Measurements from ENCODE around the gene SNAI1.
A peak's percentile ranks its signal among the peaks of the same experiment; 100 is the strongest.

SNAI1 gene

DNA sequence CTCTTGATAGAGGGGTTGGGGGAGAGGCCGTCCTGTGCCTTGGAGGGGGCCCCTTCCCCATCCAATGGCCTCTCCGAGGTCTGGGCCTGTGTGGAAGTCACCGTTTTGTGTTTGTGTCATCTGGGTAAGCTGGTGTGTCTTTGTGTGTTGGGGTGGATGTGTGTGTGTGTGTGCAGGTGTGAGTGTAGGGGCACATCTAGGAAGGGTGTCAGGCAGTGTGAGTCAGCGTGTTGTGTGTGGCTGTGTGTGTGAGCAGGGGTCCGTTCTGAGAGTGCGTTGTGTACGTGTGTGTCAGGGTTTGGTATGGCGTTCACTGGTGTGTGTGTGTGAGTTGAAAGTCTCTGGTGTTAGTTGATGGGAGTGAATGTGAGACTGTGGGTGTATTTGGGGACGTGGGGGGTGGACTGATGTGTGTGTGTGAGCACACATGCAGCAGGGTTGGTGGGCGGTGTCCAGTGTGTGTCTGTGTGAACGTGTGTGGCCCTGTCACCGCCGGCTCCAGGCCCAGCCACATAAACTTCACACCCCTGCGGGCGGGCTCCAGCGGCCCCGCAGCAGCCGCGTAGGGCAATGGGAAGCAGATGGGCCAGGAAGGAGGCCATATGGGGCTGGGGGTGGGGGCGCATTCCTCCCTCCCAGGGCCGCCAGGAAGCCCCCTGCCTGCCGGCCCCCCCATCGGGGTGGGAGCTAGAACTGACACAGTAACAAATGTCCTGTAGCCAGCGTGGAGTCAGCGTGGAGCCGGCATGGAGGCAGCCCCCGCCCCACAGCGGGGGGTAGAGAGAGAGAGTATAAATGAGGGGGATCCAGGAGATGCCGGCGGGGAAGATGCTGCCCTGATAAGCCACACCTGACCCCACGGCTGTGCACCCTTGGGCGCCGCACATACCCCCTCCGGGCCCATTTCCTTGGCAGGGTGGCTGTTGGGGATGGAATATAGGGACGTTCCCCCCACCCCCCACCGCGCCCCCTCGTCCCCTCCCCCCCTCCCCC is 32.1 kb downstream of the SNAI1 start:
- no peak for DNase-seq

DNA sequence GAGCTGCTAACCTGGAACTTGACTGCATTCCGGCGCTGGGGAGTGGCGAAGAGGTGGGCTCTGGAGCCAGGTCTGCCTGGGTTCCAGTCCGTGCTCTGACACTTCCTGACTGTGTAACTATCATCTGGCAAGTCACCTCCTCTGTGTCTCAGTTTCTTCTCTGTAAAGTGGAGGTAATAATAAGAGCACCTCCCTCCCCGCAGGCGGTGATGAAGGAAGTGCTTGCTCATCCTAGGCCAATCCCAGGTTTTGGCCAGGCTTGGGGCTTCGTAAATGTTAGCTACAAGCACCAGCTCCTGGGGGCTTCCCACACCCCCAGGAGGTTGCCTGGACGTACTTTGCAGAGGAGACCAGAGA is 32.8 kb downstream of the SNAI1 start:
- no peak for DNase-seq

DNA sequence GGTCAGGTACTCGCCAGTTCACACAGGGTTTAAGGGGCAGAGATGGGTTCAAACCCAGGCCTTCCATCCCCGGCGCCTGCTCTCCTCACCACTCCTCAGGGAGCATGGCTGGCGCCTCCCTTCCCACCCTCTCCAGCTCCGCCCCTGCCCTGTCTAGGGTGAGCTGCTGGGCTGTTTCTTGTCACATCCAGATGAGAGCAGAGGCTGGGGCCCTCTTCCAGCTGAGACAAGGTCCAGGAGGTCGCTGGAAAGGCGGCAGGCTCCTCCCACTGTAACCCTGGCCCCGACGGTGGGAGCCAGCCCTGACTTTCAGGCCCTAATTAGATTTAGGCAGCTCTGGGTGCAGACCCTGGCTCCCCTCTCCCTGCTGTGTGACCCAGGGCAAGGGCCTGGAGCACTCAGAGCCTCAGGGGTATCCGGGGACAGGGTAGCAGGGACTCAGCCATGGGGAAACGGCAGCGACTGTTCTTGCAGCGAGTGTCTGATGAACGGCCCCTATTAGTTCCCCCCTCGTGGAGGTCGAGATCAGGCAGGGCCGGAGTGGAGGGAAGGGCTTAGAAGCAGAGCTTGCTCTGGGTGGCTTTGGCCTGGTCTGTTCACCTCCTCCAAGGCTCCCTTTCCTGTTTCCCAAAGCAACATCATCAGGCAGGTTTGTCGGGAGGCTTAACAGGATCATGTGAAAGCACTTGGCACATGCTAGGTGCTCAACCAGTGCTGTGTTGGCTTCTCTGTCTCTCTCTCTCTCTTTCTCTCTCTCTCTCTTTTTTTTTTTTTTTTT is 33.4 kb downstream of the SNAI1 start:
- no peak for DNase-seq

DNA sequence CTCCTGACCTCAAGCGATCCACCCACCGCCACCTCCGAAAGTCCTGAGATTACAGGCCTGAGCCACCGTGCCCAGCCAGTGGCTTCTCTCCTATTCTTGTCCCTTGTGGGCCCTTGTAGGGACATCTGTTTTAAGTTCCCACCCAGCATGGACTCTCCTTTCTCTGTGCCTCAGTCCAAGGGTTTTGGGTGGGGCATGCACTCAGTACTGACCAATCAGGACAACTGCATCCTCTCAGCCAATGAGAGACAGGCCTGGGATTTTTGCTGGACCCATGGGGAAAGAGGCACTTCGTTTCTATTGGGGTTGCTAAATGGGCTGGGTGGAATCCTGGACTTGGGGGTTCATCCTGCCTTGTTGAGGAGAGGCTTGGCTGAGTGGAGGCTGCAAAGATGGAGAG is 34.4 kb downstream of the SNAI1 start:
- no peak for DNase-seq

DNA sequence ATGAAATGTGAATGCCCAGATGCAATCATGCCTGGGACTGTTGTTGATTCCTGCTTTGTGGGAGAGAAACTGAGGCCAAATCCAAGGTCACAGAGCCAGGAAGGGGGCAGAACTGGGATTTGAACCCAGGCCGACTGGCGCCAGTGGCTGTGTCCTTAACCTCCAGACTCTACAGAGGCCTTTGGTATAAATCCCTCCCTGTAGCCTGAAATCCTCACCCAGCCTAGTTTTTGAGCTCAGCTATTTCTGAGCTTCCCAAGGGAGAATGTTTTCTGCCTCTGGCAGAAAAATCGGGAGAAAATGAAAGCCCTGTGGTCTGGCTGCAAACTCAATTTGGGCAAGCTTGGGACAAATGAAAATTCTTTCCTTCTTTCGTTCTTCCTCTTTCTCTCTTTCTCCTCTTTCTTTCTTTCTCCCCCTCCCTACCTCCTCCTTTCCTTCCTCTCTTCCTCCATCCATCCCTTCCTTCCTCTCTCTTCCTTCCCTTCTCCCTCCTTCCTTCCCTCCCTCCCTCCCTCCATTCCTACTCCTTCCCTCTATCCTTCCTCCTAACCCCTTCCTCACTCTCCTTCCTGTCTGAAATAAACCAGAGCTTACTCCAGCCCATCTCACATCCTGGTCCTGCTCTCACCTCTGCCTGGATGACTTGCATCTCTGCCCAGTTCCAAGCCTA is 34.9 kb downstream of the SNAI1 start:
- DNase-seq: no peak

DNA sequence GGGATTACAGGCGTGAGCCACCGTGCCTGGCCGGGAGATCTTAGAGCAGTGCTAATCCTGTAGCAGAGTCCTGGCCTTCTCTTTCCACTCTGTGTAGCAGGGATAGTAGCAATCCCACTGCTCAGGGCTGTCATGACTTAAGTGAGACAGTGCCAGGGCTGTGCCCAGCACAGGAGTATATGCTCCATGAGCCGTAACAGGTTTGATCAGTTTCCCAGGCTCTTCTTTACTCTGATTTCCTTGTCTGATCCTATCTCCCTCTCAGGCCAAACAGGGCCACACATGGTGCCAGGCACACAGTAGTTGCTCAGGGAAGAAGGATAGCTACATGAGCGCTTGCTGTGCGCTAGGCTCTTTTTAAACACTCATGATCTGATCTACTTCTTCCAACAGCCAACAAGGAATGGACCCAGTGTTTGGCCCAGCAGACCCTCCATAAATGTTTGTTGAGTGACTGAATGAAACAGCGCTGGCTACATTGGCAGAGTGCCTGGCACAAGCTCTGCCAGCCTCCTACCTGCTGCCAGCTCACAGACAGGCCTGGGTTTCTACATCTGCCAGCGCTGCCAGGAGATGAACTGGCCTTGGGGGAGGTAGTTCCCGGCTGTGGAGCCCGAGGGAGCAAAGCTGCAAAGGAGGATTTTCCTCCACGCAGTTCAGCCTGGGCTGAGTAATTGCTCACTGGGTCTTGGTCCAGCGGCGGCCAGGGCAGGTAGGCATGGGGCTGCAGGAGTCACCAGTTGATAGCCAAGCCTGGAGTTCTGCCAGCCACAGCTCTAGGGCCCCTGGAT is 36.9 kb downstream of the SNAI1 start:
- no peak for DNase-seq

DNA sequence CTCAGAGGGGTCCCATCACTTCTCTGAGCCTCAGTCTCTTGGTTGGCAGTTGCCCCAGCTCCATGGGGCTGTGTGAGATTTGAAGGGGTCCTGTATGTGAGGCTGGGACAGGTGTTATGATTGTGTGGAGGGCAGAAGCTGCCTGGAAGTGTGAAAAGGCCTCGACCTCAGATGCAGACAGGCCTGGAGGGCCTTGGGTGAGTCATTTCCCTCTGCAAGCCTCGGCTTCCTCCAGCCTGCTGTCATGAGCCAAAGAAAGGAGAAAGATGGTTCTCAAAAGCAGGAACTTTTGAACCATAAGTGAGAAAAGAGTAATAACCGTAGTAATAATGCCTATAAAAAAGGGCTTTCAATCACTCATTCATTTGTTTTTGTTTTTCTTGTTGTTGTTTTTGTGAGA is 37.5 kb downstream of the SNAI1 start:
- peak; percentile 79 for DNase-seq

DNA sequence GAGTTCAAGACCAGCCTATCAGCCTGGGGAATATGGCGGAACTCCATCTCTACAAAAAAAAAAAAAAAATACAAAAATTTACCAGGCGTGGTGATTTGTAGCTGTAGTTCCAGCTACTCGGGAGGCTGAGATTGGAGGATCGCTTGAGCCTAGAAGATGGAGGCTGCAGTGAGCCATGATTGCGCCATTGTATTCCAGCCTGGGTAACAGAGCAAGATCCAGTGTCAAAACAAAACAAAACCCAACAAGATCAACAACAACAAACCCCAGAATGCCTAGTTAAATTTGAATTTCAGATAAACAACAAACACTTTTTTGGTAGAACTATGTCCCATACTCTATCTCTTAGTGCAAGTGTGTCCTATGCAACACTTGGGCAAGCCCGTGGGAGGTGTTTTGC is 39.9 kb downstream of the SNAI1 start:
- DNase-seq: no peak

DNA sequence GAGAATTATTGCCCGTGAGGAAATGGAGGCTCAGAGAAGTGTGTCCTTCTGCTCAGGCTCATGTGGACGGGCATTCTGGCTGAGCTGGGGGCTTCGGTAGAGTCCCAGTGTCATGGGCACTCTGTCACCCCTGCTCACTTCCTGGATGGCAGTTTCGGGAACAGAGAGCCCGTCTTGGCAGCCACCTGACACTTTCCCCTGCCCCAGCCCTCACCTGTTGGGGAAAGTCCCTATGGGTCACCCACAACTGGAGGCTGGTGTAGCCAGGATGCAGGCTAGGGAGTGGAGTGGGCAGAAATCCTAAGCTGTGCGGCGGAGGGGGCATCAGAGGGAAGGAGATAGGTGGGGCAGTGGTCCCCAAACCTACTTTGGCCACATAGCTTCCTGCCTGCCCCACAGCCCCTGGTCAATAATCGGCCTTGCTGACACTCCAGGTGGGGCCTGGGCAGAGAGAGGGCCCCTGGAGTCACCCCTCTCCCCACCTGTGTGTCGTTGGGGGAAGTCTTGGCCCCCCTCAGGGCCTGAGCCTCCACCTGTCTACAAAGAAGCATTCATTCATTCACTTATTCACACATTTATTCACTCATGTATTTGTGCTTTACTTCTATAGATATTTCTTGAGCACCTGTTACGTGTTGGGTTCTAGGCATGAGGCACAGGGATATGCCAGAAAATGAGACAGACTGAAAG is 40.5 kb downstream of the SNAI1 start:
- DNase-seq: no peak

DNA sequence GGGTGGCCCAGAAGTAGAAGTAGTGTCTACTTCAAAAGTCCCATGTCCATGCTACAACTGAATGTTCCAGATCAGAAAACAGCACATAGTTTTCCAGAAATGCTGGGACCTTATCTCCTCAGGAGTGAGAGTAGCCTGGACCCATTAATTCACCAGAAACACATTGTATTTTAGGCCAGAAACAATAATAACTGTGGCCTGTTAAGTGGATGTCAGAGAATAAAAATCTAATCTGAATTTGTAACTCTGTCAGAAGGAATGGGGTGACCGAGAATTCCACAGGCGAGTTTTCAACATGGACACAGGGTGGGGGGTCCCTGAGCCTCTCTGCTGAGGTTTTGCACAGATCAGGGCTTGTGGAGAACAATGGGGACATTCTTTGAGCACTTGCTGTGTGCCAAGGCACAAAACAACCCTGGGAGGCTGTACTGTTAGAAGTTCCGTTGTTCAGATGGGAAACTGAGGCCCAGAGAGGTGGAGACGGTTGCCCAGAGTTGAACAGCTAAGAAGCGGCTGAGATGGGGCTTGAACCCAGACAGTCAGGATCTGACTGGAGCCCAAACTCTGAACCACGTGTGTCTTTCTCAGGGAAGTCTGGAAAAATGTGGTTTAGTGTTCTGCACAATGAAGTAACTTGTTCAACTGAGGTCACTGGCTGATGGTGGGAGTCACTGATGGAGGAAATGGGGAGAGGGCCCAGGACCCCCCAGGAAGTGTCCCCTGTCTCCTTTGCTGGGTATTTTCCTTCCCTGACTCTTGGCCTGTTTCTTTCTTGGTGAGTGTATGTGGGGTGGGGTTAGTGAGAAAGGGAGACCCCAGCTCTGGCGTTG is 44.2 kb downstream of the SNAI1 start:
- DNase-seq: no peak

DNA sequence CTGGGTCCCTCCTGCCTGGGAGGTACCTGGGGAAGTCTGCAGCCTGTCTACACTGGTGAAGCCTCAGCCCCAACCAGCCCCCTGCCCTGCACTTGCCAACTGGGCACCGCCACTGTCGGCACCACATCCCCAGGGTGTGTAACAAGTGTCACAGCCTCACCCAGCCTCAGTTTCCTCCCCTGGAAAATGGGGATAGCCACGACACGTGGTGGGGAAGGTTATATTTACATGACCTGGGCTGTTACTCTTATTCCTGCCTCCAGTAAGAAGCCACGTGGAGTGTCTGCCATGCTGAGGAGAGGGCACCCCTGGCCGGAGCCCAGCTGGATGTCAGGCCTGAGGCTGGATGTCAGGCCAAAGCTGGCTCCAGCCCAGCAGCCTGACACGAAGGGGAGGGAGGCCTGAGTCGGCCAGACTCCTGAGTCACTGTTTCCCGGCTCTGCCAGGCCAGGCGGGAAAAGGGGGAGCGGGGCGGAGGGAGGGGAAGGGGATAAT is 44.9 kb downstream of the SNAI1 start:
- DNase-seq: peak; percentile 50

DNA sequence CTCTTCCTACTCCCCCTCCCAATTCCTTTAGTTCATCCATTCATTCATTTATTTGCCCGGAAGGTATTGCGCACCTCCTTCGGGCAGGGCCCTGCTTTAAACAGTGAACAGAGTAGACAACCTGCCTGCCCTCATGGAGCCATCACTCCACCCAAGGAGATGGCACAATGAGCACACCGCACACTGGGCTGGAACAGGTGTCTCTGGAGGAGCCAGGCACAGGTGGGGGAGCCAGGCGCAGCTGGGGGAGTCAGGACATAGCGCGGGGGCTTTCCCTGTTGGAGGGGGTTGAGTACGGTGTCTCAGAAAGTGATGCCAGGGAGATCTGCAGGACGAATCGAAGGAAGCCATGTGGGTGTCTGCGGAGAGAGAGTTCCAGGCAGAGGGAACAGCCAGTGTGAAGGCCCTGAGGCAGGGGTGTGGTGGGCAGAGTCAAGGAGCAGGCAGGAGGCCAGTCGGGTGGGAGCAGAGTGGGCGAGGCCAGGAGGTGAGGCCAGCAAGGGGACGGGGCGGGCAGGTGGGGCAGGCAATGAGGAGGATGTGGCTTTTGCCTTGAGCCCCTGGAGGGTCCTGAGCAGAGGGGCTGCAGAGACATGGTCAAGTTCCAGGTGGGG is 46.4 kb downstream of the SNAI1 start:
- no peak for DNase-seq

DNA sequence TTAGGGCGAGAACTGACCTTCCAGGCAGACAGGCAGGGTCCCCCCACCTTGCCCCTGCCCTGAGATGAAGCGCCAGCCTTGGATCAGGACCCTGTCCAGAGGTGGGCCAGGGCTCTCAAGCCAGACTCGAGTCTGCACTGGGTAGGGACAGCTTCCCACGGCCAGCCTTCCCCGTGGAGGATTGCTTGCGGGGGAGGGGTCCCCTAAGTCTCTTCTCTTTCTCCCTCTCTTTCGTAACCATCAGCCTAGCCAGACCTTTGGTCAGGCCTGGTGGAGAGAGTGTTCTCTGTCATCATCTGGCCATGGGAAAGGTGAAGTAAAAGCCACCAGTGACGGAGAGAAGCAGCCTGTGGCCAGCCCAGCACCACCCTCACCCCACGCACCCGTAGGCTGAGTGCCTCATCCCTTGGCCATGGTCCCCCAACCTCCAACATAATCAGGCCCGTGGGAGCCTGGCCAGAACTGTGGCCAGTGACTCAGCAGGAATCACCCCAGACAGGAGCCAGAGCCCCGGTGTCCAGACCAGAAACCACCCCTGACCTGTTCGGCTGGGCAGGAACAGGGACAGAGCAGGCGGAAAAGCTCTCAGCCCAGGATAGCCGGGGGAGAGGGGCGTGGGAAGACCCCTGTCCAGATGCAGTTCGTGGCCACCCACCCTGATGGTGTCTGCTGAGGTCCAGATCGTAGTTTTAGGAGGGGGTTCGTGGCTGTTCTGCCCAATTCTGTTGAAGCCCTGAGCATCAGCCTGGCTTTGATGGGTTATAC is 47.1 kb downstream of the SNAI1 start:
- peak; percentile 86 for DNase-seq

DNA sequence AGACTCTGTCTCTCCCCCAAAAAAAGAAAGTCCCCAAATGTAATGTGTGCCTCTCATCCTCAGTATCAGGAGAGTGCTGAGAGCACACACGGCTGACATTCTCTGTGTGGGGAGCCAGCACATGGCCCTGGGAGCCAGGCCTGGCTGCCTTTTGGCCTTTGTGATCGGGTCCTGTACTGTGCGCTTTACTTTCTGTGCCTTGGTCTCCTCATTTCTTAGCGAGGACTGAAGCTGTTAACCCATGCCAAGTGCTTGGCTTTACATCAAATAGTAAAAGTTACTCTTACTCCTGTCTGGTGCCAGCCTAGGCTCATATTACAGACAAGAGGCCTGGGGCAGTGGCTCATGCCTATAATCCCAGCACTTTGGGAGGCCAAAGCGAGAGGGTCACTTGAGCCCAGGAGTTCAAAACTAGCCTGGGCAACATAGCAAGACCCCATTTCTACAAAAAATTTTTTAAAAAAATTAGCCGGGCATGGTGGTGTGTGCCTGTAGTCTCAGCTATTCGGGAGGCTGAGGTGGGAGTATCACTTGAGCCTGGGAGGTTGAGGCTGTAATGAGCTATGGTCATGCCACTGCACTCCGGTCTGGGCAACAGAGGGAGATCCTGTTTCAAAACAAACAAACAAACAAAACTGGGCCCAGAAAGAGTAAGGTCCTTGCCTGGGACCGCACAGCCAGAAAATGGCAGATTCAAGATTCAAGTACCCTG is 50.3 kb downstream of the SNAI1 start:
- no peak for DNase-seq

DNA sequence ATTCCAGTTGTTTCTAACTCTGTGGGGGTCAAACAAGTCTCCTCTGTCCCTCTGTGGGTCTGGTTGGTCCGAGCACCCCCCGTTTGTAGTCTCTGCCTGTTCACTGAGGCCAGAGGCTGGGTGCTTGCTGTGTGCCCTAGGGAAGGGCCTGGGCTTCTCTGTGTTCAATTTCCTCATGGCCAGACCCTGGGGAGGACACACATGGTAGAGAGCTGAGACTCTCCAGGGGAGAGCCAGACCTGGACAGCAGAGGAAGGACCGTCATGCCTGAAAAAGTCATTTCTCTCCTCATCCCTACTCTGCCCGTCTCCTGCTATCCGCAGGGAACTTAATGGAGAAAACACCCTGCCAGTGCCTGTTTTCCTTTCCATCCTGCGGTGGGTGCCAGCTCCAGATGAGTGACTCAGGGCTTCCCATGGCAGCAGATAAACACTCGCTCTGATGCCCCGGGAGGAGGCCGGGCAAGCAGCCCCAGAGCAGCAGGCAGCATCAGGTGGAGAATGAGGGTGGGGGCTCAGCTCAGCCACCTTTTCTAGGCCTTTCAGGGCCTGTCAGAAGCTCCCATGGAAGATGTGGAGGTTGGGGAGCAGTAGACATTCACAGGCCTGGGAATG is 51.9 kb downstream of the SNAI1 start:
- no peak for DNase-seq

DNA sequence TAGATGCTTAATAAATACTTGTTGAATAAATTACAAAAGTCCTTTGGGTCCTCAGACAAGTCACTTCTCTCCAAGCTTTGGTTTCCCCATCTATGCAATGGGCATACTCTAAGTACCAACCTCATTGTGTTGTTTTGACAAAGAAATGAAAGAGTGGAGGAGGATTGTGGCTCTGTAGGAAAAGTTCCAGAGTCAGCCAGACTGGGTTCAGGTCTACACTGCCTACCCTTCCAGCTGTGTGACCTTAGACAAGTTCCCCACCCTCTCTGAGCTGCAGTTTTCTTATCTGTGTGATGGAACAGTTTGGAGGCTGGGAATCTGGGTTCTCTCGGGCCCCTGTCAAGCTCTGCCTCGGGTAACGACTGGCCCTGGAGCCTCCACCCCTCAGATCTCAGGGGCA is 53.9 kb downstream of the SNAI1 start:
- DNase-seq: no peak

DNA sequence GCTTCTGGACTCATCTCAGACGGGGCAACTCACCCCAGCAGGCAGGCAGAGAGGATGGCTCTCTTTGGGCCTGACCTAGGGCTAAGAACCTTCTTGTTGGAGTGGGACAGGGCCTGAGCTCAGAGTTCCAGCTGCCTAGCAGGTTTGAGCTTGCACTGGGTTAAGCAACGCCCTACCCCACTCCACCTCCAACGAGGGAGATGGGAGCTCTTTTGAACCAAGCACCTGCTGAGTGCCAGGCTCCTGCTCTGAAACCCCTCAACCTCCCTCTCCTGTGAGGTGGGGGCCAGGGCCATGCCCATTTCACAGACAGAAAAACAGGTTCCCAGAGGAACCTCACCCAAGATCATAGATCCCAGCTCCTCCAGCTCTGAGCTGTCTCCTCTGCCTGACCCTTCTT is 54.3 kb downstream of the SNAI1 start:
- no peak for DNase-seq

DNA sequence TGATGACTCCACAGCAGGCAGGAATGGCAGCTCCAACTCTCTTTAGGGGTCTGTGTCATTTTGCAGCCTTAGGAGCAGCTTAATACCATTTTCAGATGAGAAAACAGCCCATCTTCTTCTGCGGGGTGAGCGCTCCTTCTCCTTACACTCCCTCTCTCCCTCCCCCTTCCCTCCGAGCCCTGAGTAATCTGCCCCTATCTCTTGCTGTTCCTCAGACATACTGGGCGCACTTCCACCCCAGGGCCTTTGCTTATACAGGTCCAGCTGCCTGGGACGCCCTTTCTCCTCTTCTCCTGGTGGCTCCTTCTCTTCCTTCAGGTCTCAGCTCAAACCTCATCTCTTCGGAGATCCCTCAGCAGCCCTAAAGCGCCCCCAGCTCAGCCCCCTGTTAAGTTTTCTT is 54.8 kb downstream of the SNAI1 start:
- DNase-seq: no peak

DNA sequence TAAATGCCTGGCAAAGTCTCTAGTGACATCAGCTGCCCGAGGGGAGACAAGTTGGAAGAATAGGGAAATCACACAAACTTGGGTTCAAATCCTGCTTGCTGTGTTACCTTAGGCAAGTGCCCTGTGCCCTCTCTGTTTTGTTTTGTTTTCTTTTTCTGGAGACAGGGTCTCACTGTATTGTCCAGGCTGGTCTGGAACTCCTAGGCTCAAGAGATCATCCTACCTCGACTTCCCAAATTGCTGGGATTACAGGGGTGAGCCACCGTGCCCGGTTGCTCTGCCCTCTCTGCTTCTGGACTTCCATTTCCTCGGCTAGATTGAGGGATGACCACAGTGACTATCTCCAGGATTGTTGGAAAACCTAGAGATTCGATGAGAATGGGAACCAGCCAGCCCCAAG is 55.4 kb downstream of the SNAI1 start:
- no peak for DNase-seq

Data from suppressor macrophage treated with lipopolysaccharide for 4 hours (primary cell).